Fibroblast of skin of scalp (primary cell): Measurements from ENCODE around the gene GLTP. TPM values are rescaled to one million over a fixed set of nuclear protein-coding genes. Genes with fewer than 3 reads are reported as not detected.
"Not testable (repeated sequence)": the region's sequence is repeated elsewhere in the genome, so short reads cannot be mapped to it uniquely, and the experiment has no call there.

ENCODE experiments used
- DNase-seq: peaks from one replicate; pipeline ENCODE4 v3.0.0-alpha.2; 2013
- polyA plus RNA-seq, 2 experiments: library from polyadenylated mRNA; unstranded; fragments of 120-200 nt; gene quantifications; one replicate each; pipeline ENCODE4 v1.2.1, GENCODE V29; 2013; ENCODE audit not compliant: insufficient read length in 2 of 2

Gene GLTP
- polyA plus RNA-seq (2013, experiment 1 of 2; ENCODE audit: insufficient read length): 42.8 TPM
- polyA plus RNA-seq (2013, experiment 2 of 2; ENCODE audit: insufficient read length): 45.6 TPM

GRCh38 chr12:109880043-109880931, at the start of gene GLTP:
GLTP (minus strand) TSS chr12:109880541; CDS start chr12:109880374, 167 bp downstream.
- DNase-seq: peak; percentile 88

GRCh38 chr12:109929326-109929725, 49.0 kb upstream of the GLTP start:
- DNase-seq: not testable (repeated sequence)

- no peak for DNase-seq
Observed at GRCh38 chr12:109928058-109928656, 47.8 kb upstream of the GLTP start.

GRCh38 chr12:109927622-109928021, 47.3 kb upstream of the GLTP start:
- DNase-seq: peak; percentile 57

- DNase-seq: no peak
Observed at GRCh38 chr12:109926488-109927210, 46.3 kb upstream of the GLTP start.

- no peak for DNase-seq
Observed at GRCh38 chr12:109926016-109926415, 45.7 kb upstream of the GLTP start.

- DNase-seq: no peak
Observed at GRCh38 chr12:109925185-109925840, 45.0 kb upstream of the GLTP start.

GRCh38 chr12:109923481-109924245, 43.3 kb upstream of the GLTP start:
- DNase-seq: no peak

GRCh38 chr12:109923038-109923437, 42.7 kb upstream of the GLTP start:
- no peak for DNase-seq

- no peak for DNase-seq
Observed at GRCh38 chr12:109921982-109922381, 41.6 kb upstream of the GLTP start.

GRCh38 chr12:109920261-109920780, 40.0 kb upstream of the GLTP start:
- DNase-seq: peak; percentile 32

- peak; percentile 47 for DNase-seq
Observed at GRCh38 chr12:109919456-109919855, 39.1 kb upstream of the GLTP start.

- DNase-seq: no peak
Observed at GRCh38 chr12:109916045-109916444, 35.7 kb upstream of the GLTP start.

- DNase-seq: no peak
Observed at GRCh38 chr12:109915171-109916040, 35.1 kb upstream of the GLTP start.

GRCh38 chr12:109914461-109914860, 34.1 kb upstream of the GLTP start:
- DNase-seq: no peak

GRCh38 chr12:109912855-109913321, 32.5 kb upstream of the GLTP start:
- no peak for DNase-seq

GRCh38 chr12:109910969-109911348, 30.6 kb upstream of the GLTP start:
- peak; percentile 14 for DNase-seq

- no peak for DNase-seq
Observed at GRCh38 chr12:109910254-109910968, 30.1 kb upstream of the GLTP start.

GRCh38 chr12:109905301-109905700, 25.0 kb upstream of the GLTP start:
- no peak for DNase-seq
